HG02973 (cell line): Measurements from ENCODE around the gene CAMK1G.

Experiments
- ATAC-seq: cut with Tn5 transposase; IDR thresholded peaks from one replicate; pipeline ENCODE4 v1.9.1; 2021; ENCODE audit warnings: moderate library complexity; ENCODE audit not compliant: unreplicated experiment

The CAMK1G gene

GRCh38 chr1:209633335-209633997 is 50.0 kb downstream of the CAMK1G start:
- ATAC-seq: peak; percentile 59

GRCh38 chr1:209634005-209634737 is 50.7 kb downstream of the CAMK1G start:
- no peak for ATAC-seq

- ATAC-seq: no peak
Measured at GRCh38 chr1:209635850-209636249, 52.3 kb downstream of the CAMK1G start.

- ATAC-seq: no peak
Measured at GRCh38 chr1:209641832-209642172, 58.3 kb downstream of the CAMK1G start.

GRCh38 chr1:209642816-209643215 is 59.3 kb downstream of the CAMK1G start:
- ATAC-seq: no peak

GRCh38 chr1:209643285-209644020 is 59.9 kb downstream of the CAMK1G start:
- no peak for ATAC-seq

- ATAC-seq: no peak
Measured at GRCh38 chr1:209645574-209646452, 62.3 kb downstream of the CAMK1G start.

GRCh38 chr1:209646558-209646957 is 63.0 kb downstream of the CAMK1G start:
- no peak for ATAC-seq

- no peak for ATAC-seq
Measured at GRCh38 chr1:209647156-209647555, 63.6 kb downstream of the CAMK1G start.

GRCh38 chr1:209648346-209648745 is 64.8 kb downstream of the CAMK1G start:
- ATAC-seq: no peak

GRCh38 chr1:209648931-209649776 is 65.6 kb downstream of the CAMK1G start:
- no peak for ATAC-seq

- no peak for ATAC-seq
Measured at GRCh38 chr1:209650454-209650853, 66.9 kb downstream of the CAMK1G start.

- ATAC-seq: no peak
Measured at GRCh38 chr1:209651138-209651587, 67.6 kb downstream of the CAMK1G start.

GRCh38 chr1:209652121-209652735 is 68.7 kb downstream of the CAMK1G start, which contains the start of gene LAMB3:
Gene LAMB3 (minus strand): TSS chr1:209652425. CDS start chr1:209650944, 1,481 bp downstream.
- no peak for ATAC-seq

GRCh38 chr1:209652873-209653401 is 69.4 kb downstream of the CAMK1G start:
- no peak for ATAC-seq

GRCh38 chr1:209653915-209654351 is 70.4 kb downstream of the CAMK1G start:
- no peak for ATAC-seq

- ATAC-seq: no peak
Measured at GRCh38 chr1:209655411-209656231, 72.1 kb downstream of the CAMK1G start.
